OCI-LY7 (cell line): ENCODE results near the gene CLUH. TPM values are rescaled to one million over a fixed set of nuclear protein-coding genes. Genes with fewer than 3 reads are reported as not detected.

Experiments used
- BruUV-seq: library from RNA; stranded (reverse); fragments of 400-500 nt; replicated peaks from 2 replicates; lab custom pipeline; 2021; lab: Mats Ljungman, UMichigan
- CTCF ChIA-PET: fragments of 300-600 bp; sonication (Branson Sonifier 250); formaldehyde crosslinking; loops from one replicate; lab custom pipeline; 2022; ENCODE audit warnings: antibody characterized with exemption; ENCODE audit not compliant: unreplicated experiment; lab: Charles Lee
- POLR2A ChIA-PET: fragments of 300-600 bp; sonication (Branson Sonifier 250); formaldehyde crosslinking; loops from one replicate; lab custom pipeline; 2022; ENCODE audit warnings: antibody characterized with exemption; lab: Charles Lee
- DNase-seq: peaks from one replicate; pipeline ENCODE4 v3.0.0-alpha.2; 2015; ENCODE audit warnings: low spot score
- H2AFZ ChIP-seq: fragments of 200-600 bp; sonication (generic), shearing (Covaris generic); 2 replicates; pipeline ENCODE4 v1.6.1; 2014; ENCODE audit warnings: mild to moderate bottlenecking, antibody characterized with exemption, low read length, moderate library complexity
- H3K27ac ChIP-seq: fragments of 200-600 bp; sonication (generic); 2 replicates; pipeline ENCODE4 v1.5.1; 2014; ENCODE audit warnings: mixed run types, low read depth, mild to moderate bottlenecking, moderate library complexity, low read length, inconsistent platforms; ENCODE audit not compliant: poor library complexity, severe bottlenecking
- H3K36me3 ChIP-seq: fragments of 200-600 bp; sonication (generic); 2 replicates; pipeline ENCODE4 v1.6.1; 2014; ENCODE audit warnings: mild to moderate bottlenecking, antibody characterized with exemption, low read length, moderate library complexity, mixed read lengths; ENCODE audit not compliant: insufficient read depth
- H3K4me1 ChIP-seq: fragments of 200-600 bp; sonication (generic); 2 replicates; pipeline ENCODE4 v1.5.1; 2014; ENCODE audit warnings: mild to moderate bottlenecking, low read length; ENCODE audit not compliant: insufficient read depth, poor library complexity, severe bottlenecking
- H3K4me2 ChIP-seq: fragments of 200-600 bp; sonication (generic); 2 replicates; pipeline ENCODE4 v1.6.1; 2014; ENCODE audit warnings: mild to moderate bottlenecking, low read length
- H3K4me3 ChIP-seq: fragments of 200-600 bp; sonication (generic); 2 replicates; pipeline ENCODE4 v1.5.1; 2014; ENCODE audit warnings: mild to moderate bottlenecking, low read depth, low read length; ENCODE audit not compliant: poor library complexity, severe bottlenecking
- H3K79me2 ChIP-seq: fragments of 200-600 bp; sonication (generic); 2 replicates; pipeline ENCODE4 v1.6.1; 2016; ENCODE audit warnings: low read depth, mild to moderate bottlenecking, low read length, moderate library complexity, mixed read lengths; ENCODE audit not compliant: insufficient read depth
- H3K9me2 ChIP-seq: fragments of 200-600 bp; sonication (generic); 2 replicates; pipeline ENCODE4 v1.6.1; 2016; ENCODE audit warnings: mild to moderate bottlenecking, low read length, mixed read lengths; ENCODE audit not compliant: insufficient read depth
- H3K9me3 ChIP-seq: fragments of 200-600 bp; sonication (generic); 2 replicates; pipeline ENCODE4 v1.6.1; 2014; ENCODE audit warnings: mild to moderate bottlenecking, mixed run types, low read length, mixed read lengths
- H4K20me1 ChIP-seq: fragments of 200-600 bp; sonication (generic); 2 replicates; pipeline ENCODE4 v1.6.1; 2014; ENCODE audit warnings: mild to moderate bottlenecking, antibody characterized with exemption, low read length, moderate library complexity, mixed read lengths; ENCODE audit not compliant: insufficient read depth
- EZH2phosphoT487 ChIP-seq: fragments of 200-600 bp; sonication (generic); IDR thresholded peaks from 2 replicates; pipeline ENCODE4 v1.6.1; 2018; ENCODE audit warnings: low read depth, borderline replicate concordance, mild to moderate bottlenecking, mixed run types, antibody characterized with exemption, low read length, moderate library complexity, mixed read lengths
- intact Hi-C: fragments of 100-400 bp; cut with micrococcal nuclease; formaldehyde crosslinking; loops from one replicate; pipeline ENCODE4 v1.10.0; 2022; ENCODE audit not compliant: unreplicated experiment
- total RNA-seq, 2 experiments: library from RNA; depleted of rRNA in 1 of 2; stranded (reverse); fragments of >200 nt in 1 of 2; shearing (Covaris generic) in 1 of 2; gene quantifications; 2 replicates each; pipeline ENCODE4 v1.2.3, GENCODE V29; 2014 to 2022
- TF ChIP-seq, protein P1 (sequence below): fragments of 200-600 bp; sonication (generic); conservative IDR thresholded peaks from 2 replicates; pipeline ENCODE4 v1.5.1; 2014; ENCODE audit warnings: mild to moderate bottlenecking, antibody characterized with exemption, low read length, moderate library complexity, mixed read lengths

The CLUH gene
- total RNA-seq, 2 experiments from 2014 or later = 96.3 to 132 TPM

DNA sequence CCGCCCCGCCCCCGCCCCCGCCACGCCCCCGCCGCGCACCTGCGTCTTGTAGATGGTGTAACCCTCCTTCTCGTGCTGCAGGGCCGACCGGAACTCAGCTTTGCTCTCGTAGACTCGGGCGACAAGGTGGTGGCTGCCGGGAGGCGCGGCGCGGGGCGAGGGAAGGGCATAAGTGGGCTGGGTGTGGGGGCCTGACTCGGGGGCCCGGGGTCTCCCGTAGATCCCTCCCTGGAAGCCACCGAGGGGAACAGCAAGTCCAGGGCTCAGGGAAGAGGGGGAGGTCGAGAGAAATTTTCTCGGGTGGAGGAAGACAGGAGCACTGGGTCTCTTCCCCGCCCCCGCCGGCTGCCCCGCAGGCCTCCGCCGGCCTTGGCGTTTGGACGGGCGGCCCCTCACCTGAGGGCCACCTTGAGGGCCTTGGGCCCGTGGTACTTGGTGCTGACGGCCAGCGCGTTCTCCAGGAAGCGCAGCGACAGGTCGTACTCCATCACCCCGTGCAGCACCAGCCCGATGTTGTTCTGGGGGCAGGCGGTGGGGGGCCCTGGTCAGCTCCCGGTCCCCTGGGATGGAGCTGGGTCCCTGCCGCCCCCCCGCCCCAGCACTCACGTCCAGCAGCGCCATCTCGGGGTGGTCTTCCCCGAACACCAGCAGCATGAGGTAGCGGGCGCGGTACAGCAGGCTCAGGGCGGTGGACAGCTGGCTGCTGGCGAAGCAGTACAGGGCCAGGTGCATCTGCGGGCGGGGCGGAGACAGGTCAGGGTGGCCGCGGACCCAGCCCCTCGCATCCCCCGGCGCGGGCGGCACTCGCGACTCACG is 19.4 kb downstream of the CLUH start:
- ChIA-PET POLR2A (no interaction called here), CTCF (no interaction called here)
- Histone ChIP-seq H4K20me1 (no peaks in the 10 kb centered on the region), H3K27ac (no peak overlapping the region), H3K4me1 (no peaks in the 10 kb centered on the region), H3K9me2 (no peaks in the 10 kb centered on the region), H3K36me3 (peaks cover 87% of the 10 kb centered on the region), H3K9me3 (no peaks in the 10 kb centered on the region), H2AFZ (no peak overlapping the region), H3K4me2 (no peak overlapping the region), H3K4me3 (no peak overlapping the region), H3K79me2 (no peaks in the 10 kb centered on the region)
- no TSS peak for BruUV-seq
- TF ChIP-seq, protein P1, sequence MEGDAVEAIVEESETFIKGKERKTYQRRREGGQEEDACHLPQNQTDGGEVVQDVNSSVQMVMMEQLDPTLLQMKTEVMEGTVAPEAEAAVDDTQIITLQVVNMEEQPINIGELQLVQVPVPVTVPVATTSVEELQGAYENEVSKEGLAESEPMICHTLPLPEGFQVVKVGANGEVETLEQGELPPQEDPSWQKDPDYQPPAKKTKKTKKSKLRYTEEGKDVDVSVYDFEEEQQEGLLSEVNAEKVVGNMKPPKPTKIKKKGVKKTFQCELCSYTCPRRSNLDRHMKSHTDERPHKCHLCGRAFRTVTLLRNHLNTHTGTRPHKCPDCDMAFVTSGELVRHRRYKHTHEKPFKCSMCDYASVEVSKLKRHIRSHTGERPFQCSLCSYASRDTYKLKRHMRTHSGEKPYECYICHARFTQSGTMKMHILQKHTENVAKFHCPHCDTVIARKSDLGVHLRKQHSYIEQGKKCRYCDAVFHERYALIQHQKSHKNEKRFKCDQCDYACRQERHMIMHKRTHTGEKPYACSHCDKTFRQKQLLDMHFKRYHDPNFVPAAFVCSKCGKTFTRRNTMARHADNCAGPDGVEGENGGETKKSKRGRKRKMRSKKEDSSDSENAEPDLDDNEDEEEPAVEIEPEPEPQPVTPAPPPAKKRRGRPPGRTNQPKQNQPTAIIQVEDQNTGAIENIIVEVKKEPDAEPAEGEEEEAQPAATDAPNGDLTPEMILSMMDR = no peak
- no peak for TF ChIP-seq EZH2phosphoT487
- DNase-seq = no peak
- intact Hi-C loops = no loop called here

DNA sequence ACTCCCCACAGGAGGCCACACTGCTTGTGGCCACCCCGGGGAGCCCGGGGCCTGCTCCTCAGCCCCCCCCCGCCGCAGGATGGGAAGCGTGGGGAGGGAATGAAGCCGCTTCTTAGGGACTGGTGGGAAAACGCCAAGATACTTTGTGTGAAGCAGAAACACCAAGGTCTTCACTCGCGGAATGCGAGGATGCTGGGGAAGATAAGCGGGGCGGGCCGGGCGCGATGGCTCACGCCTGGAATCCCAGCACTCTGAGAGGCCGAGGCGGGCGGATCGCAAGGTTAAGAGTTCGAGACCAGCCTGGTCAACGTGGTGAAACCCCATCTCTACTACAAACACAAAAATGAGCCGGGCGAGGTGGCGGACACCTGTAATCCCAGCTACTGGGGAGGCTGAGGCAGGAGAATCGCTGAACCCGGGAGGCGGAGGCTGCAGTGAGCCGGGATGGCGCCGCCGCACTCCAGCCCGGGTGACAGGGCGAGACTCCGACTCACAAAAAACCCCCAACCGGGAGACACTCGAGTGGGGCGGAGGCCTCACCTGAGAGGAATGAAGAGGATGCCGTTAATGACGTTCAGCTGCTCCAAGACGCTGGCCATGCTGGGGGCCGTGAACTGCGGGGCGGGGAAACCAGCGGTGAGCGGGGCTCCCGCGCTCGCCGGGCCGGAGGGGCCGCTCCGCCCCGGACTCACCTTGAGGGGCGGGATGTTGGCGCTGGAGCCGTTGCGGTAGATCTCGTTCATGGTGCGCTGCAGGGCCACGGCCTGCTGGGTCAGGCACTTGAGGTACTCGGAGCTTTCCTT is 20.3 kb downstream of the CLUH start:
- H3K9me2 ChIP-seq = no peaks in the 10 kb centered on the region
- DNase-seq = no peak
- H2AFZ ChIP-seq = no peak overlapping the region
- no TSS peak for BruUV-seq
- intact Hi-C loops = no loop called here
- TF ChIP-seq EZH2phosphoT487 = no peak
- TF ChIP-seq, protein P1 = no peak
- no peaks in the 10 kb centered on the region for H3K4me1 ChIP-seq
- H3K36me3 ChIP-seq = peaks cover 82% of the 10 kb centered on the region
- no peak overlapping the region for H3K27ac ChIP-seq
- H3K79me2 ChIP-seq = no peaks in the 10 kb centered on the region
- ChIA-PET POLR2A (no interaction called here), CTCF (no interaction called here)
- no peaks in the 10 kb centered on the region for H3K9me3 ChIP-seq
- no peak overlapping the region for H3K4me2 ChIP-seq
- H3K4me3 ChIP-seq = no peak overlapping the region
- no peaks in the 10 kb centered on the region for H4K20me1 ChIP-seq
